Spleen (tissue), 11 donors: ENCODE data around the gene ATP11B. TPM values are rescaled to one million over a fixed set of nuclear protein-coding genes. Genes with fewer than 3 reads are reported as not detected.

Experiments used
- DNase-seq: peaks from one replicate; pipeline ENCODE4 v3.0.0-alpha.2; 2020
- H3K27ac ChIP-seq, 8 donors: fragments of 200-600 bp; sonication (generic) in 7 of 8; 1 replicate in 4 of 8; 2 replicates in 4 of 8; pipeline versions ENCODE4 v1.5.0 to v1.8.0; 2016 to 2021; ENCODE audit warnings: inconsistent platforms in 4 of 8, mild to moderate bottlenecking in 4 of 8, moderate library complexity in 1 of 8
- H3K27me3 ChIP-seq, 7 donors: fragments of 200-600 bp; sonication (generic) in 6 of 7; replicated peaks in 1 of 7; 1 replicate in 4 of 7; 2 replicates in 3 of 7; pipeline versions ENCODE4 v1.5.0 to v1.8.0; 2016 to 2021; ENCODE audit warnings: inconsistent platforms in 3 of 7, mild to moderate bottlenecking in 1 of 7
- H3K36me3 ChIP-seq, 6 donors: fragments of 200-600 bp; sonication (generic) in 5 of 6; 1 replicate in 4 of 6; 2 replicates in 2 of 6; pipeline versions ENCODE4 v1.5.0 to v1.8.0; 2016 to 2021; ENCODE audit warnings: inconsistent platforms in 2 of 6
- H3K4me1 ChIP-seq, 6 donors: fragments of 200-600 bp; sonication (generic) in 5 of 6; 1 replicate in 3 of 6; 2 replicates in 3 of 6; pipeline versions ENCODE4 v1.5.0 to v1.8.0; 2016 to 2021; ENCODE audit warnings: inconsistent platforms in 3 of 6
- H3K4me3 ChIP-seq, 8 donors: fragments of 200-600 bp; sonication (generic) in 7 of 8; 1 replicate in 4 of 8; 2 replicates in 4 of 8; pipeline versions ENCODE4 v1.5.0 to v1.8.0; 2016 to 2021; ENCODE audit warnings: inconsistent platforms in 4 of 8, mild to moderate bottlenecking in 4 of 8, moderate library complexity in 2 of 8
- H3K9me3 ChIP-seq, 8 donors: fragments of 200-600 bp; sonication (generic) in 7 of 8; 1 replicate in 4 of 8; 2 replicates in 4 of 8; pipeline versions ENCODE4 v1.5.0 to v1.8.0; 2016 to 2021; ENCODE audit warnings: inconsistent platforms in 4 of 8
- CTCF ChIP-seq, 11 experiments: fragments of 200-600 bp in 7 of 11; fragments of 450-650 bp in 4 of 11; sonication (generic) in 4 of 11; IDR thresholded peaks in 8 of 11; conservative IDR thresholded peaks in 3 of 11; 1 replicate in 7 of 11; 2 replicates in 4 of 11; pipeline versions ENCODE4 v1.4.0 to v1.8.0; 2016 to 2021; ENCODE audit warnings: antibody characterized with exemption in 11 of 11, inconsistent platforms in 4 of 11, mild to moderate bottlenecking in 1 of 11
- POLR2A ChIP-seq, 3 donors: fragments of 450-650 bp; IDR thresholded peaks; one replicate each; pipeline ENCODE4 v1.5.1; 2017; ENCODE audit warnings: antibody characterized with exemption in 3 of 3, mild to moderate bottlenecking in 1 of 3
- POLR2AphosphoS5 ChIP-seq, 3 donors: sonication (generic); formaldehyde crosslinking; IDR thresholded peaks; one replicate each; pipeline ENCODE4 v1.5.1; 2017; ENCODE audit warnings: antibody characterized with exemption in 3 of 3
- WGBS, 5 donors: extraction: QIAGEN DNeasy Blood & Tissue Kit in 3 of 5; methylation state at CpG; one replicate each; pipeline versions ENCODE4 v1.1.5 to v1.1.7; 2013 to 2018; 5-methylcytosine and 5-hydroxymethylcytosine counted together
- intact Hi-C: fragments of 100-400 bp; cut with DNase I; formaldehyde crosslinking; loops from one replicate; pipeline ENCODE4 v1.15.0; 2023; ENCODE audit warnings: low total_unique reads
- polyA plus RNA-seq, 3 donors: library from polyadenylated mRNA; stranded (reverse); fragments of 200-250 nt; gene quantifications; one replicate each; pipeline ENCODE4 v1.2.1, GENCODE V29; 2013
- total RNA-seq, 7 donors: library from RNA; depleted of rRNA in 3 of 7; stranded (reverse); fragments of >200 nt in 3 of 7; fragmentation: NEBNext Ultra II Directional in 4 of 7; extraction: Animal tissue kit (Norgen Biotek cat#: 25700) in 4 of 7; gene quantifications; one replicate each; pipeline versions ENCODE4 v1.1.0 to v1.2.1, GENCODE V29; 2016 to 2021
- donor health status: healthy with polysubstance abuse.
- donor health status: DM: no; HTN: no; CAD: no; lungs with moderate emphysema.
- donor health status: DM: no; HTN: no; CAD: no.
- donor health status: Bipolar disorder and iron deficiency.
- donor health status: healthy.
- donor health status: DM: no; HTN: no; CAD: no.
- donor health status: DM: yes; HTN: yes; CAD: no.

ATP11B gene
- total and polyA plus RNA-seq, 10 donors: 7.2 to 165 (median 90.3) TPM

- WGBS, 5 donors: 91 to 97% (median 94%) methylated on average over 4 of the region's 4 CpGs
- no peak overlapping the region for H3K27ac ChIP-seq
- no peaks in the 10 kb centered on the region for H3K4me1 ChIP-seq
- intact Hi-C loops: no loop called here
- peaks cover 0 to 100% (median 40%) of the 10 kb centered on the region in 6 donors for H3K36me3 ChIP-seq
- TF ChIP-seq POLR2AphosphoS5 (IDR thresholded peaks at IDR 0.05): no peak
- no peak for TF ChIP-seq CTCF (IDR thresholded peaks at IDR 0.05 in 8 of 11, conservative IDR thresholded peaks at IDR 0.05 in 3 of 11)
- TF ChIP-seq POLR2A (IDR thresholded peaks at IDR 0.05): no peak
- no peaks in the 10 kb centered on the region for H3K9me3 ChIP-seq
- DNase-seq: no peak
- no peak overlapping the region for H3K4me3 ChIP-seq
- H3K27me3 ChIP-seq: no peaks in the 10 kb centered on the region
These were observed 98.9 kb downstream of the ATP11B start for GRCh38 chr3:182892226-182892625.

GRCh38 chr3:182895513-182896112 lies 102.3 kb downstream of the ATP11B start:
- peaks cover 0 to 100% (median 42%) of the 10 kb centered on the region in 6 donors for H3K36me3 ChIP-seq
- TF ChIP-seq CTCF (IDR thresholded peaks at IDR 0.05 in 8 of 11, conservative IDR thresholded peaks at IDR 0.05 in 3 of 11) (no peak), POLR2A (IDR thresholded peaks at IDR 0.05) (no peak), POLR2AphosphoS5 (IDR thresholded peaks at IDR 0.05) (no peak)
- no peak overlapping the region for H3K4me3 ChIP-seq
- H3K9me3 ChIP-seq: no peaks in the 10 kb centered on the region
- no peak overlapping the region for H3K27ac ChIP-seq
- 71 to 86% (median 81%) methylated on average over 8 of the region's 8 CpGs for WGBS, 5 donors
- no peaks in the 10 kb centered on the region for H3K4me1 ChIP-seq
- DNase-seq: no peak
- intact Hi-C loops: no loop called here
- no peaks in the 10 kb centered on the region for H3K27me3 ChIP-seq

- no peak for TF ChIP-seq POLR2A (IDR thresholded peaks at IDR 0.05)
- no peak for TF ChIP-seq CTCF (IDR thresholded peaks at IDR 0.05 in 8 of 11, conservative IDR thresholded peaks at IDR 0.05 in 3 of 11)
- TF ChIP-seq POLR2AphosphoS5 (IDR thresholded peaks at IDR 0.05): no peak
- Histone ChIP-seq H3K27ac (no peak overlapping the region), H3K36me3 (peaks cover 0 to 100% (median 43%) of the 10 kb centered on the region in 6 donors), H3K9me3 (no peaks in the 10 kb centered on the region), H3K4me3 (no peak overlapping the region), H3K27me3 (no peaks in the 10 kb centered on the region), H3K4me1 (no peaks in the 10 kb centered on the region)
- intact Hi-C loops: no loop called here
- DNase-seq: no peak
- 92 to 97% (median 95%) methylated on average over 2 of the region's 2 CpGs for WGBS, 5 donors
These were observed 103.2 kb downstream of the ATP11B start for GRCh38 chr3:182896553-182896952.

- no peaks in the 10 kb centered on the region for H3K27me3 ChIP-seq
- H3K36me3 ChIP-seq: peaks cover 0 to 99% (median 57%) of the 10 kb centered on the region in 6 donors
- TF ChIP-seq POLR2A (IDR thresholded peaks at IDR 0.05) (no peak), CTCF (IDR thresholded peaks at IDR 0.05 in 8 of 11, conservative IDR thresholded peaks at IDR 0.05 in 3 of 11) (no peak), POLR2AphosphoS5 (IDR thresholded peaks at IDR 0.05) (no peak)
- no peak overlapping the region for H3K27ac ChIP-seq
- H3K4me1 ChIP-seq: no peaks in the 10 kb centered on the region
- WGBS, 5 donors: 91 to 96% (median 94%) methylated on average over 5 of the region's 5 CpGs
- intact Hi-C loops: no loop called here
- no peak overlapping the region for H3K4me3 ChIP-seq
- no peaks in the 10 kb centered on the region for H3K9me3 ChIP-seq
- DNase-seq: no peak
These were observed 108.9 kb downstream of the ATP11B start for GRCh38 chr3:182902236-182902635.
